ENCODE measurements around the gene LRRC27.
"Not testable (repeated sequence)": the region's sequence is repeated elsewhere in the genome, so short reads cannot be mapped to it uniquely, and the experiment has no call there.

GRCh38 chr10:132379026-132379425 is 47.0 kb downstream of the LRRC27 start:
- TF ChIP-seq CTCF (conservative IDR thresholded peaks at IDR 0.05; ENCODE audit: low read length); EZH2phosphoT487 (IDR thresholded peaks at IDR 0.05; ENCODE audit: borderline replicate concordance, low read depth, low read length): not testable (repeated sequence)
